ENCODE results near the gene SLC2A13.

SLC2A13 gene

DNA sequence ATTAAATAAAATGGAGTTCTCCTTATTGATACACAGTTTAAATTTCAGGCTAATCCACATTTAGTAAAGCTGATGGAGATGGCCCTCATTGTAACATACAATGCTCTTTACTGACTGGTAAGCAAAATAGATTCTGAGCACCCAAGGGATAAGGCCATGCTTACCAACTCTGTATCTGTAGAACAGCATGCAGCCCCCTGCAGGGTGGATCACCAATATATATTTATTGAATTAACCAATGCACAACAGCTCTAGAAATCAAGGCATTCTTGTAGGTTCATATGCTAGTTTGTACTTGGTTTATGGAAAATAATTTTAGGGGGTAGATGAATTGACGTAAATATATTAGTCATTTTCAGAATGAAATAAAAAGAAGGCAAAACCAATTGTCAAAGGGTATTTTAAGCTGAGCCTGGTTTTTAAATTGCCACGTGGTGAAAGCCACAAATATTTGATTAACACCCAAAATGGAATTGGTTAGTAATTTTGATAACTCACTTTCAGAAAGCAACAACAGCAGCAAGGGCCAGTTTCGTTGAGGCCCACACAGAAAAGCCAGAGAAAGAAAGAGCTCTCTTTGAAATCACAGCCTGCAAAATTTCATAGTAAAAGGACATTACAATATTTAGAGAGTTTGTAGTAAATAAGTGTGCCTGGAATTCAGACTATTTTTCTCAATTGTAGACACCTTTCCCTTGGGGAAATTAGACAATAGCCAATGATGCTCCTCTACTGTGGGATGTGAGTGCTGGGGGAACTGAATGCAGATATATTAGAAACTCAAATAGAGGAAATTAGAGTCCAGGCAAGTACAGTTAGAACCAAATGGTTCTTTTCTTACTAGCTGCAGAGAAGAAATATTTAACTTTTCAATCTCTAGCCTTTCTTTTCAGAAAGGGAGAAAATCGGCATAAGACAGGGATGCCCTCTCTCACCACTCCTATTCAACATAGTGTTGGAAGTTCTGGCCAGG is 270.1 kb downstream of the SLC2A13 start:
- TF ChIP-seq, protein P1, sequence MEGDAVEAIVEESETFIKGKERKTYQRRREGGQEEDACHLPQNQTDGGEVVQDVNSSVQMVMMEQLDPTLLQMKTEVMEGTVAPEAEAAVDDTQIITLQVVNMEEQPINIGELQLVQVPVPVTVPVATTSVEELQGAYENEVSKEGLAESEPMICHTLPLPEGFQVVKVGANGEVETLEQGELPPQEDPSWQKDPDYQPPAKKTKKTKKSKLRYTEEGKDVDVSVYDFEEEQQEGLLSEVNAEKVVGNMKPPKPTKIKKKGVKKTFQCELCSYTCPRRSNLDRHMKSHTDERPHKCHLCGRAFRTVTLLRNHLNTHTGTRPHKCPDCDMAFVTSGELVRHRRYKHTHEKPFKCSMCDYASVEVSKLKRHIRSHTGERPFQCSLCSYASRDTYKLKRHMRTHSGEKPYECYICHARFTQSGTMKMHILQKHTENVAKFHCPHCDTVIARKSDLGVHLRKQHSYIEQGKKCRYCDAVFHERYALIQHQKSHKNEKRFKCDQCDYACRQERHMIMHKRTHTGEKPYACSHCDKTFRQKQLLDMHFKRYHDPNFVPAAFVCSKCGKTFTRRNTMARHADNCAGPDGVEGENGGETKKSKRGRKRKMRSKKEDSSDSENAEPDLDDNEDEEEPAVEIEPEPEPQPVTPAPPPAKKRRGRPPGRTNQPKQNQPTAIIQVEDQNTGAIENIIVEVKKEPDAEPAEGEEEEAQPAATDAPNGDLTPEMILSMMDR (IDR thresholded peaks at IDR 0.05; ENCODE audit: insufficient read depth, missing control alignments): no peak
- FAIRE-seq (no peak), DNase-seq (ENCODE audit: insufficient read length, low spot score) (no peak)

DNA sequence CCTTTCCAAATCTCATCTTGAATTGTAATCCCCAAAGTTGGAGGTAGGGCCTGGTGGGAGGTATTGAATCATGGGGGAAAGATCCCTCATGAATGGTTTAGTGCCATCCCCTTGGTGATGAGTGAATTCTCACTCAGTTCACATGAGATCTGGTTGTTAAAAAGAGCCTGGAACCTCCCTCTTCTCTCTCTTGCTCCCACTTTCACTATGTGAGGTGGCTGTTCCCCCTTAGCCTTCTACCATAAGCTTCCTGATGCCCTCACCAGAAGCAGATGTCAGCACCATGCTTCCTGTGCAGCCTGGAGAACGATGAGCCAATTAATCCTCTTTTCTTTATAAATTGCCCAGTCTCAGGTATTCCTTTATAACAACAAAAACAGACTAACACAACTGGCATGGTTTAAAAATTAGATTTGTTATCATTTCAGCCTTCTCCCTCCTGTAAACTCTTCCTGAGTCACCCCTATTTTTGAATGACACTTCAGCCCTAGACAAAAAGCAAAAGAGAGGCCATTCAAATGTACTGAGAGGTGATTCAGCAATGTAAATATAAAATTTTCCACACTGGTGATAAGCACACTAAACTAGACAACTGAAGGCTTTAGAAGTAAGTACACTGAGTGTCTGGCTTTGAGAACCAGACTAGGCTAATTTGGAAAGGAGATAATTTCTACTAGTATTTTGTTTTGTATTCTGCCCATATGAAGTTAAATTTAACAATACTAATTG is 274.1 kb downstream of the SLC2A13 start:
- no peak for DNase-seq (ENCODE audit: insufficient read length, low spot score)
- FAIRE-seq: no peak

GRCh38 chr12:39830852-39831520 is 274.9 kb downstream of the SLC2A13 start:
- TF ChIP-seq, protein P1 (IDR thresholded peaks at IDR 0.05; ENCODE audit: insufficient read depth, missing control alignments): no peak
- FAIRE-seq: no peak
- DNase-seq (ENCODE audit: insufficient read length, low spot score): no peak

More for the DNA sequence above, 274.1 kb downstream of the SLC2A13 start:
- TF ChIP-seq, protein P1 (IDR thresholded peaks at IDR 0.05; ENCODE audit: insufficient read depth, missing control alignments): no peak

DNA sequence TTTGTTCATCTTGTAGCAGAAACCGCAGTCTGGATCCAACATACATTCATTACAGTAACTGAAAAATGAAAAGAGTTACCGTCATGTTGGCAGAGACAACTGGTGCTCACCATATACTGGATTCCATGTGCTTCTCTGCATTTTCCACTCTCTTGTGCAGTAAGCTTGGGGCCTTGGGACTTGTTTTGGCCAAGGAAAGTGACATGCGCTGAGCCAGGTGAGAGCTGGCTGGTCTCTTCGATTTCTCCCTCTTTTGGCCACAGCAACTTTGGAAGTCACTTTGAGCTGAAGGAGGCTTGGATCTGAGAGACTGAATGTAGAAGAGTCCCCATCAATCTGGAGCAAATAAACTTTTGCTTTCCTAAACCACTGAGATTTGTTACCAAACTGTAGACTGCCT is 275.7 kb downstream of the SLC2A13 start:
- FAIRE-seq: no peak
- DNase-seq (ENCODE audit: insufficient read length, low spot score): no peak
- TF ChIP-seq, protein P1 (IDR thresholded peaks at IDR 0.05; ENCODE audit: insufficient read depth, missing control alignments): no peak

- no peak for DNase-seq (ENCODE audit: insufficient read length, low spot score)
- TF ChIP-seq, protein P1 (IDR thresholded peaks at IDR 0.05; ENCODE audit: insufficient read depth, missing control alignments): no peak
- no peak for FAIRE-seq
Observed at GRCh38 chr12:39824505-39825212, 281.2 kb downstream of the SLC2A13 start.

GRCh38 chr12:39816671-39817185 is 289.2 kb downstream of the SLC2A13 start:
- FAIRE-seq (no peak), DNase-seq (ENCODE audit: insufficient read length, low spot score) (no peak)
- TF ChIP-seq, protein P1 (IDR thresholded peaks at IDR 0.05; ENCODE audit: insufficient read depth, missing control alignments): no peak
